GM10266 (cell line): ENCODE measurements around the gene PPP1R26.

Experiments
- DNase-seq: peaks from one replicate; pipeline ENCODE4 v3.0.0; 2012; ENCODE audit errors: extremely low spot score
- CTCF ChIP-seq: IDR thresholded peaks from 2 replicates; pipeline ENCODE4 v1.5.1; 2012; ENCODE audit warnings: mild to moderate bottlenecking, low read depth; ENCODE audit not compliant: control insufficient read depth, insufficient read depth; ENCODE audit errors: missing control alignments

Gene PPP1R26

GRCh38 chr9:135486267-135487065, 6.9 kb downstream of the PPP1R26 start:
- TF ChIP-seq CTCF: no peak
- no peak for DNase-seq

GRCh38 chr9:135487281-135488012, 7.9 kb downstream of the PPP1R26 start:
- no peak for DNase-seq
- no peak for TF ChIP-seq CTCF

DNA sequence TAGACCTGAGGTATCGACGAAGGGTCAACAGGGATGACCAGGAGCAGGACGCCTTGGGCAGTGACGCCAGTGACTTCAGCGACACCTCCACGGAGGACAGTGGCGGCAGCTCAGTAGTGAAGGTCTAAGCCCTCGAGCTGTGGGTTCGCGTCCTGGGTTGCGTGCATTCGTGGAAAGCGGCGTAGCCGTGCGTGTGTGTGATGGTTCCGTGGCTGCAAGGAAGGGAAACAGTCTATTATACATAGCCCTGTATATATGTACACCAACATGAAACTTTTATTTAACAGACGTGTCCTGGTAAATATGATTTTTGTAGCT, 8.4 kb downstream of the PPP1R26 start:
- DNase-seq: no peak
- TF ChIP-seq CTCF: no peak

DNA sequence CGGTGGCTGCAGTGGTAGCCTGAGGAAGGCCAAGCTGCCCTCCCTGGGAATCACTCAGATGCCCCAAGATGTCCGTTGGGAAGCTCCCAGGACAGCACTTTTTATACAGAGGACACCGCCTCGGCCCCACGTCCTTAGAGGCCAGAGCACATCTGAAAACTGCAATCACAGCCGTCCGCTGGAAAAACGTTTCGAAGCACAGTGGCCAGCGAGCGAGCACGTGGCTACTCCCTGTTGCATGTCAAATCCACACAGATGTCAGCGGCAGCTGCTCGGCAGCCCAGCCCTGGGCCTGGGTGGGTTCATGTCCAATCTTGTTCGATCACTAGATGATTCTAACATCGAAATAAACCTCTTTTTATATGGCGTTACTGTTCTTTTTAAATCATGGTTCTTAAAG, 8.9 kb downstream of the PPP1R26 start:
- TF ChIP-seq CTCF: no peak
- DNase-seq: no peak

GRCh38 chr9:135489188-135489906, 9.8 kb downstream of the PPP1R26 start:
- TF ChIP-seq CTCF: no peak
- DNase-seq: no peak

DNA sequence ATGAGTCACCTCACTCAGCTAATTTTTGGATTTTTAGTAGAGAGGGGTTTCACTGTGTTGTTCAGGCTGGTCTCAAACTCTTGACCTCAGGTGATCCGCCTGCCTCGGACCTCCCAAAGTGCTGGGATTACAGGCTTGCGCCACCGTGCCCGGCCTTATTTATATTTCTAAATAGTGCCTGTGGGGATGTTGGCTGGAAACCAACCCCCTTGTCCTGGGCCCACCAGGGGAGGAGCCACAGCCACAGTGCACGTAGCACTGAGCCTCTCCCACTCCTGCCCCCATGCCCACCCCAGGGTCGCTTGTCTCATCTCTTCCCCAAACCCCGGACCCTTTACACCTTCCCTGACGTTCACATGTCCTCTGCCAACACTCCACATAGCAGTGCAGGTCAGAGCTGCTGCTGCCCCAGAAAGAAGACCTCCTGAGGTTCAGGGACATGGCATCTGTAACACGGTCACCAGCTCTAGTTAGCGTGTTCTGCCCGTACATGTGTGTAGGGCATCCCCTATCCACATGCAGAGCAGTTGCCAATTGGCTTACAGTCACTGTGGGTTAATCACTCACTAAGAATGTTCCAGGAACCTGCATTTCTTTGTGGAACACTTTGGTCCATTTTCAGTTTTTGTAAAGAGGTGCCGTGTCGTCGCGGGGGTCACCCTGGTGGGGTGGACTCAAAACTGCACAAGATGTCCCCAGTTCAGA, 10.7 kb downstream of the PPP1R26 start:
- no peak for TF ChIP-seq CTCF
- no peak for DNase-seq
